OCI-LY7 (cell line): ENCODE results near the gene GCH1. TPM values are rescaled to one million over a fixed set of nuclear protein-coding genes. Genes with fewer than 3 reads are reported as not detected.

Source experiments
- BruUV-seq: library from RNA; stranded (reverse); fragments of 400-500 nt; replicated peaks from 2 replicates; lab custom pipeline; 2021; lab: Mats Ljungman, UMichigan
- CTCF ChIA-PET: fragments of 300-600 bp; sonication (Branson Sonifier 250); formaldehyde crosslinking; loops from one replicate; lab custom pipeline; 2022; ENCODE audit warnings: antibody characterized with exemption; ENCODE audit not compliant: unreplicated experiment; lab: Charles Lee
- POLR2A ChIA-PET: fragments of 300-600 bp; sonication (Branson Sonifier 250); formaldehyde crosslinking; loops from one replicate; lab custom pipeline; 2022; ENCODE audit warnings: antibody characterized with exemption; lab: Charles Lee
- DNase-seq: peaks from one replicate; pipeline ENCODE4 v3.0.0-alpha.2; 2015; ENCODE audit warnings: low spot score
- H2AFZ ChIP-seq: fragments of 200-600 bp; sonication (generic), shearing (Covaris generic); 2 replicates; pipeline ENCODE4 v1.6.1; 2014; ENCODE audit warnings: mild to moderate bottlenecking, antibody characterized with exemption, low read length, moderate library complexity
- H3K27ac ChIP-seq: fragments of 200-600 bp; sonication (generic); 2 replicates; pipeline ENCODE4 v1.5.1; 2014; ENCODE audit warnings: mixed run types, low read depth, mild to moderate bottlenecking, moderate library complexity, low read length, inconsistent platforms; ENCODE audit not compliant: poor library complexity, severe bottlenecking
- H3K36me3 ChIP-seq: fragments of 200-600 bp; sonication (generic); 2 replicates; pipeline ENCODE4 v1.6.1; 2014; ENCODE audit warnings: mild to moderate bottlenecking, antibody characterized with exemption, low read length, moderate library complexity, mixed read lengths; ENCODE audit not compliant: insufficient read depth
- H3K4me1 ChIP-seq: fragments of 200-600 bp; sonication (generic); 2 replicates; pipeline ENCODE4 v1.5.1; 2014; ENCODE audit warnings: mild to moderate bottlenecking, low read length; ENCODE audit not compliant: insufficient read depth, poor library complexity, severe bottlenecking
- H3K4me2 ChIP-seq: fragments of 200-600 bp; sonication (generic); 2 replicates; pipeline ENCODE4 v1.6.1; 2014; ENCODE audit warnings: mild to moderate bottlenecking, low read length
- H3K4me3 ChIP-seq: fragments of 200-600 bp; sonication (generic); 2 replicates; pipeline ENCODE4 v1.5.1; 2014; ENCODE audit warnings: mild to moderate bottlenecking, low read depth, low read length; ENCODE audit not compliant: poor library complexity, severe bottlenecking
- H3K79me2 ChIP-seq: fragments of 200-600 bp; sonication (generic); 2 replicates; pipeline ENCODE4 v1.6.1; 2016; ENCODE audit warnings: low read depth, mild to moderate bottlenecking, low read length, moderate library complexity, mixed read lengths; ENCODE audit not compliant: insufficient read depth
- H3K9me2 ChIP-seq: fragments of 200-600 bp; sonication (generic); 2 replicates; pipeline ENCODE4 v1.6.1; 2016; ENCODE audit warnings: mild to moderate bottlenecking, low read length, mixed read lengths; ENCODE audit not compliant: insufficient read depth
- H3K9me3 ChIP-seq: fragments of 200-600 bp; sonication (generic); 2 replicates; pipeline ENCODE4 v1.6.1; 2014; ENCODE audit warnings: mild to moderate bottlenecking, mixed run types, low read length, mixed read lengths
- H4K20me1 ChIP-seq: fragments of 200-600 bp; sonication (generic); 2 replicates; pipeline ENCODE4 v1.6.1; 2014; ENCODE audit warnings: mild to moderate bottlenecking, antibody characterized with exemption, low read length, moderate library complexity, mixed read lengths; ENCODE audit not compliant: insufficient read depth
- EZH2phosphoT487 ChIP-seq: fragments of 200-600 bp; sonication (generic); IDR thresholded peaks from 2 replicates; pipeline ENCODE4 v1.6.1; 2018; ENCODE audit warnings: low read depth, borderline replicate concordance, mild to moderate bottlenecking, mixed run types, antibody characterized with exemption, low read length, moderate library complexity, mixed read lengths
- intact Hi-C: fragments of 100-400 bp; cut with micrococcal nuclease; formaldehyde crosslinking; loops from one replicate; pipeline ENCODE4 v1.10.0; 2022; ENCODE audit not compliant: unreplicated experiment
- total RNA-seq, 2 experiments: library from RNA; depleted of rRNA in 1 of 2; stranded (reverse); fragments of >200 nt in 1 of 2; shearing (Covaris generic) in 1 of 2; gene quantifications; 2 replicates each; pipeline ENCODE4 v1.2.3, GENCODE V29; 2014 to 2022
- TF ChIP-seq, protein P1 (sequence below): fragments of 200-600 bp; sonication (generic); conservative IDR thresholded peaks from 2 replicates; pipeline ENCODE4 v1.5.1; 2014; ENCODE audit warnings: mild to moderate bottlenecking, antibody characterized with exemption, low read length, moderate library complexity, mixed read lengths

The GCH1 gene
- total RNA-seq, 2 experiments from 2014 or later = 14.7 to 22.5 TPM

GRCh38 chr14:54936816-54937215, 34.2 kb upstream of the GCH1 start:
- Histone ChIP-seq H3K9me2 (no peaks in the 10 kb centered on the region), H3K4me2 (no peak overlapping the region), H3K4me3 (no peak overlapping the region), H2AFZ (no peak overlapping the region), H3K9me3 (no peaks in the 10 kb centered on the region), H3K4me1 (no peaks in the 10 kb centered on the region), H3K27ac (no peak overlapping the region), H4K20me1 (no peaks in the 10 kb centered on the region), H3K79me2 (no peaks in the 10 kb centered on the region), H3K36me3 (peaks cover 56% of the 10 kb centered on the region)
- no TSS peak for BruUV-seq
- TF ChIP-seq, protein P1, sequence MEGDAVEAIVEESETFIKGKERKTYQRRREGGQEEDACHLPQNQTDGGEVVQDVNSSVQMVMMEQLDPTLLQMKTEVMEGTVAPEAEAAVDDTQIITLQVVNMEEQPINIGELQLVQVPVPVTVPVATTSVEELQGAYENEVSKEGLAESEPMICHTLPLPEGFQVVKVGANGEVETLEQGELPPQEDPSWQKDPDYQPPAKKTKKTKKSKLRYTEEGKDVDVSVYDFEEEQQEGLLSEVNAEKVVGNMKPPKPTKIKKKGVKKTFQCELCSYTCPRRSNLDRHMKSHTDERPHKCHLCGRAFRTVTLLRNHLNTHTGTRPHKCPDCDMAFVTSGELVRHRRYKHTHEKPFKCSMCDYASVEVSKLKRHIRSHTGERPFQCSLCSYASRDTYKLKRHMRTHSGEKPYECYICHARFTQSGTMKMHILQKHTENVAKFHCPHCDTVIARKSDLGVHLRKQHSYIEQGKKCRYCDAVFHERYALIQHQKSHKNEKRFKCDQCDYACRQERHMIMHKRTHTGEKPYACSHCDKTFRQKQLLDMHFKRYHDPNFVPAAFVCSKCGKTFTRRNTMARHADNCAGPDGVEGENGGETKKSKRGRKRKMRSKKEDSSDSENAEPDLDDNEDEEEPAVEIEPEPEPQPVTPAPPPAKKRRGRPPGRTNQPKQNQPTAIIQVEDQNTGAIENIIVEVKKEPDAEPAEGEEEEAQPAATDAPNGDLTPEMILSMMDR = no peak
- no peak for TF ChIP-seq EZH2phosphoT487
- intact Hi-C loops = no loop called here
- CTCF ChIA-PET = no interaction called here
- no peak for DNase-seq
- POLR2A ChIA-PET = interaction anchor here (1.0 to 1.2 kb wide), 2 partner anchors 400 to 505 kb away, joined by 3 read pairs; no protein-coding TSS in a partner anchor

DNA sequence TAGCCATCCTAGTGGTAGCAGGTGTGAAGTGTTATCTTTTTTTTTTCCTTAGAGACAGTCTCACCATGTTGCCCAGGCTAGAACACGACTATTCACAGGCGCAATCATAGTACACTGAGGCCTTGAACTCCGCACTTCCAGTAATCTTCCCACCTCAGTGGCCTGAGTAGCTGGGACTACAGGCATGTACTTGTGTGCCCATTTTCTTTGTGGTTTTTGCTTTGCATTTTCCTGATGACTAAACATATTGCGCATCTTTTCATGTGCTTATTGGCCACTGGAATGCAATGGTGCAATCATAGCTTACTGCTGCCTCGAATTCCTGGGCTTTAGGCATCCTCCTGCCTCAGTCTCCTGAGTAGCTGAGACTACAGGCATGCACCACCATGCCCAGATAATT, 33.3 kb upstream of the GCH1 start:
- Histone ChIP-seq H3K27ac (no peak overlapping the region), H3K4me1 (no peaks in the 10 kb centered on the region), H3K4me2 (no peak overlapping the region), H4K20me1 (no peaks in the 10 kb centered on the region), H3K79me2 (no peaks in the 10 kb centered on the region), H3K9me2 (no peaks in the 10 kb centered on the region), H3K4me3 (no peak overlapping the region), H3K36me3 (peaks cover 48% of the 10 kb centered on the region), H3K9me3 (no peaks in the 10 kb centered on the region), H2AFZ (no peak overlapping the region)
- ChIA-PET CTCF (no interaction called here), POLR2A (interaction anchor here (1.2 kb wide), 1 partner anchor 505 kb away, joined by 3 read pairs; no protein-coding TSS in a partner anchor)
- TF ChIP-seq, protein P1 = no peak
- TF ChIP-seq EZH2phosphoT487 = no peak
- DNase-seq = no peak
- BruUV-seq = no TSS peak
- intact Hi-C loops = no loop called here

GRCh38 chr14:54935100-54935499, 32.5 kb upstream of the GCH1 start:
- H3K27ac ChIP-seq = no peak overlapping the region
- H3K4me2 ChIP-seq = no peak overlapping the region
- no peaks in the 10 kb centered on the region for H3K4me1 ChIP-seq
- H3K4me3 ChIP-seq = no peak overlapping the region
- intact Hi-C loops = no loop called here
- H3K36me3 ChIP-seq = peaks cover 40% of the 10 kb centered on the region
- H2AFZ ChIP-seq = no peak overlapping the region
- no peak for DNase-seq
- H4K20me1 ChIP-seq = no peaks in the 10 kb centered on the region
- ChIA-PET POLR2A (no interaction called here), CTCF (no interaction called here)
- no TSS peak for BruUV-seq
- H3K9me2 ChIP-seq = no peaks in the 10 kb centered on the region
- TF ChIP-seq, protein P1 = no peak
- no peak for TF ChIP-seq EZH2phosphoT487
- no peaks in the 10 kb centered on the region for H3K9me3 ChIP-seq
- H3K79me2 ChIP-seq = no peaks in the 10 kb centered on the region
